SK-N-SH treated with all-trans-retinoic acid at 6 μM for 48 hours (cell line): Measurements from ENCODE around the gene HOXA4.

Experiments
- CREB5 ChIP-seq: fragments of 250-450 bp; sonication (Bioruptor Pico); IDR thresholded peaks from 2 replicates; pipeline ENCODE4 v1.5.1; 2020; ENCODE audit warnings: low read depth, mild to moderate bottlenecking, moderate library complexity
- GLIS3 ChIP-seq: fragments of 250-450 bp; sonication (Bioruptor Pico); IDR thresholded peaks from 2 replicates; pipeline ENCODE4 v1.5.0; 2020; ENCODE audit warnings: mild to moderate bottlenecking, moderate library complexity
- TOX ChIP-seq: fragments of 250-450 bp; sonication (Bioruptor Pico); IDR thresholded peaks from 2 replicates; pipeline ENCODE4 v1.8.0; 2021; ENCODE audit warnings: mild to moderate bottlenecking, moderate library complexity, borderline replicate concordance
- ZFP3 ChIP-seq: fragments of 250-450 bp; sonication (Bioruptor Pico); IDR thresholded peaks from 2 replicates; pipeline ENCODE4 v1.5.0; 2020; ENCODE audit warnings: mild to moderate bottlenecking, moderate library complexity

- TF ChIP-seq CREB5 (no peak), TOX (CRISPR knock-in tag) (no peak), GLIS3 (CRISPR knock-in tag) (no peak), ZFP3 (CRISPR knock-in tag) (no peak)
Measured at GRCh38 chr7:27166531-27167505, 36.3 kb upstream of the HOXA4 start.
